GM10266 (cell line): ENCODE data around the gene ZDHHC14.

Experiments used
- DNase-seq: peaks from one replicate; pipeline ENCODE4 v3.0.0; 2012; ENCODE audit errors: extremely low spot score
- CTCF ChIP-seq: IDR thresholded peaks from 2 replicates; pipeline ENCODE4 v1.5.1; 2012; ENCODE audit warnings: mild to moderate bottlenecking, low read depth; ENCODE audit not compliant: control insufficient read depth, insufficient read depth; ENCODE audit errors: missing control alignments

ZDHHC14 gene

GRCh38 chr6:157479464-157480303 is 98.7 kb downstream of the ZDHHC14 start:
- no peak for DNase-seq
- no peak for TF ChIP-seq CTCF

DNA sequence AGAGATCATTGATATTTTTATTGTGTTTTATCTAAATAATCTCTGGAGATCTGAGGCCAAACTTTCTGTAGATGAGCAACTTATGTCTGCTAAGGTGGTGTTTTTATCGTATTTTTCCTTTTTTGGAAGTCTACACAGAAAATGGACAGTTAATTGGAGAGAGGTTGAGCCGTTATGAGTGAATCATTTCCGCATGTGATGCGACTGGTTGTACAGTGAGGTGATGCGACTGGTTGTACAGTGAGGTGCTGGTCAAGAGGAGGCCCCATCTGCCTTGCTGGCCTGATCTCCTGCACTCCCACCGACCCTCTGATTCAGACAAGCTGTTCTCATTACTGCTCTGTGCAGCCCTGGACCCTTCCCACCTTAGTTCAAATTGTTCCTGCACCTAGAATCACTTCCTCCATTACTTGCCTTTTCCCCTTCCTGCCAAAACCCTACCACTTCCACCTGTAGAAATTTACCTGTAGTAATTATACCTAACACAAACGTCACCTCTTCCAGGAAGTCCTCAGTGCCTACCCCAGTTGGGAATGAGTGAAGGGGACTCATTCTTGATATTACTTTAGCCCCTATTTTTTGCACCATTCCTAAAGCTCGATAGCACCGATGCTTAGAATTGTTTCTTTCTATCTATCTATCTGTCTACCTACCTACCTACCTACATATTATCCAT is 100.3 kb downstream of the ZDHHC14 start:
- no peak for TF ChIP-seq CTCF
- DNase-seq, result no peak

DNA sequence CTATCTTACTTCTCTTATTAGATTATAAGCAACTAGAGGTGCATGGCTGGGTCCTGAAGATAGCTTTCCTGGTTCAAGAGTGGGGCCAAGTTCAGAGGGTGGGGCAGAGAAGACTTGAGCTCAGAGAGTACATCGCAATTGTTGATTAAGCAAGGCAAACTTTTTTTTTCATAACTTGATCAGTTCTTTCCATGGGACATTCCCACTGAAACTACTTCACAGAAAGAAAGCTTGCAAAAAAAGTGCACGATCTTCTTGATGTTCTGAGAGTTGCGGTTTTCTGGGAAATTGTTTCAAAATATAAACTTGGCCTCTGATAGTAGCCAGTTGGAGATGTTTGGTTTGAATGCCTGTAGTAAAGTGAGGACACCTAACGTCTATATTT is 100.9 kb downstream of the ZDHHC14 start:
- no peak for TF ChIP-seq CTCF
- no peak for DNase-seq

- no peak for TF ChIP-seq CTCF
- no peak for DNase-seq
These were observed 102.8 kb downstream of the ZDHHC14 start for GRCh38 chr6:157483770-157484169.

DNA sequence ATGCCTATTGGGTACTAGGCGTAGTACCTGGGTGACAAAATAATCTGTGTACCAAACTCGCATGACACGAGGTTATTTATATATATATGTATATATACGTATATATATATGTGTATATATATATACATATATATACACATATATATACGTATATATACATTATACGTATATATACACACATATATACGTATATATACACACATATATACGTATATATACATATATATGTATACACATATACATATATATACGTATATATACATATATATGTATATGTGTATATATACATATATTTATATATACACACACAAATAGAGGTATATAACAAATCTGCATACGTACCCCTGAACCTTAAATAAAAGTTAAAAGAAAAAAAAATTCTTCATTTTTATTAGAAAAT is 103.2 kb downstream of the ZDHHC14 start:
- DNase-seq, result no peak

DNA sequence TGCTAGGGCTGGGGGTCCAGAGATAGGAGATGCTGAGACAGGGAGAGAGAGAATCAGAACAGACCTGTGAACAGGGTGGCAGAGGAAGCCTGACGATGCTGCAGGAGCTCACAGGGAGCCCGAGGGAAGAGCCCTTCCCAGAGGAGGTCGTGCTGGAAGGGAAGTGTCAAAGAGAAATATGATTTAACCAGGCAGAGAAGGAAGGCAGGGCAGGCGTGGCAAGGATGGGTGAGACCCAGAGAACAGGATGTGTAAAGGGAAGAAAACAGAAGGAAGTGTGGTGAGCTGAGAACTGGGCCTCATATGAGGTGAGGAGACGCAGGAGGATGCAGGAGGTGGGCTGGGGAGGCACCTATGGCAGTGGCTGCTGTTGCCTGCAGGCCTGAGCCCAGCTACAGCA is 105.6 kb downstream of the ZDHHC14 start:
- DNase-seq, result no peak
- no peak for TF ChIP-seq CTCF

More for the DNA sequence above, 103.2 kb downstream of the ZDHHC14 start:
- TF ChIP-seq CTCF, result no peak
